Lung (tissue), 12 donors: ENCODE results near the gene TP53I11. TPM values are rescaled to one million over a fixed set of nuclear protein-coding genes. Genes with fewer than 3 reads are reported as not detected.

ENCODE experiments used
- ATAC-seq: fragments of 200-7000 bp; cut with Tn5 transposase; one replicate; pipeline ENCODE4 v1.9.1; 2020; ENCODE audit warnings: moderate number of reproducible peaks; ENCODE audit not compliant: insufficient read depth, low FRiP score
- DNase-seq, 3 donors: peaks; one replicate each; pipeline ENCODE4 v3.0.0-alpha.2; 2013 to 2017
- H3K27ac ChIP-seq, 2 donors: one replicate each; pipeline ENCODE4 v1.5.1; 2013; ENCODE audit warnings: mild to moderate bottlenecking in 2 of 2, moderate library complexity in 2 of 2, control low read depth in 1 of 2, inconsistent platforms in 1 of 2, low read depth in 1 of 2, low read length in 1 of 2
- H3K27me3 ChIP-seq, 3 donors: one replicate each; pipeline ENCODE4 v1.5.1; 2013; ENCODE audit warnings: low read length in 2 of 3; ENCODE audit not compliant: control insufficient read depth in 3 of 3, insufficient read depth in 3 of 3
- H3K36me3 ChIP-seq, 4 donors: one replicate each; pipeline ENCODE4 v1.5.1; 2013; ENCODE audit warnings: low read length in 4 of 4, mild to moderate bottlenecking in 1 of 4, moderate library complexity in 1 of 4; ENCODE audit not compliant: control insufficient read depth in 4 of 4, insufficient read depth in 4 of 4
- H3K4me1 ChIP-seq, 5 donors: one replicate each; pipeline ENCODE4 v1.5.1; 2013; ENCODE audit warnings: low read length in 5 of 5, mild to moderate bottlenecking in 2 of 5, moderate library complexity in 1 of 5; ENCODE audit not compliant: control insufficient read depth in 5 of 5, insufficient read depth in 5 of 5
- H3K4me3 ChIP-seq: one replicate; pipeline ENCODE4 v1.5.1; 2013; ENCODE audit warnings: mild to moderate bottlenecking, control low read depth, moderate library complexity
- H3K9ac ChIP-seq, 2 donors: one replicate each; pipeline ENCODE4 v1.5.1; 2013; ENCODE audit warnings: low read length in 2 of 2, control low read depth in 1 of 2; ENCODE audit not compliant: insufficient read depth in 1 of 2
- H3K9me3 ChIP-seq, 4 donors: one replicate each; pipeline ENCODE4 v1.5.1; 2013; ENCODE audit warnings: low read length in 3 of 4, mild to moderate bottlenecking in 1 of 4, moderate library complexity in 1 of 4; ENCODE audit not compliant: control insufficient read depth in 4 of 4, insufficient read depth in 3 of 4
- WGBS, 2 donors: extraction: QIAGEN DNeasy Blood & Tissue Kit; methylation state at CpG; one replicate each; pipeline ENCODE4 v1.1.7; 2013; 5-methylcytosine and 5-hydroxymethylcytosine counted together
- polyA plus RNA-seq, 2 donors: library from polyadenylated mRNA; stranded (reverse); fragments of 200-250 nt; gene quantifications; one replicate each; pipeline ENCODE4 v1.2.1, GENCODE V29; 2013
- total RNA-seq, 2 donors: library from RNA; depleted of rRNA in 1 of 2; stranded (reverse); fragments of >200 nt in 1 of 2; gene quantifications; one replicate each; pipeline ENCODE4 v1.2.1, GENCODE V29; 2014 to 2021
- TF ChIP-seq, protein P1 (sequence below): IDR thresholded peaks from 2 replicates; pipeline ENCODE4 v1.5.1; 2012; ENCODE audit warnings: mild to moderate bottlenecking; ENCODE audit errors: control extremely low read depth, extremely low read depth
- donor health status: control.
- donor health status: control.
- donor health status: Bipolar disorder and iron deficiency.
- donor health status: healthy.
- donor health status: DM: yes; HTN: yes; CAD: no.

The TP53I11 gene
- total and polyA plus RNA-seq, 4 donors: 51.2 to 134 (median 71.9) TPM

DNA sequence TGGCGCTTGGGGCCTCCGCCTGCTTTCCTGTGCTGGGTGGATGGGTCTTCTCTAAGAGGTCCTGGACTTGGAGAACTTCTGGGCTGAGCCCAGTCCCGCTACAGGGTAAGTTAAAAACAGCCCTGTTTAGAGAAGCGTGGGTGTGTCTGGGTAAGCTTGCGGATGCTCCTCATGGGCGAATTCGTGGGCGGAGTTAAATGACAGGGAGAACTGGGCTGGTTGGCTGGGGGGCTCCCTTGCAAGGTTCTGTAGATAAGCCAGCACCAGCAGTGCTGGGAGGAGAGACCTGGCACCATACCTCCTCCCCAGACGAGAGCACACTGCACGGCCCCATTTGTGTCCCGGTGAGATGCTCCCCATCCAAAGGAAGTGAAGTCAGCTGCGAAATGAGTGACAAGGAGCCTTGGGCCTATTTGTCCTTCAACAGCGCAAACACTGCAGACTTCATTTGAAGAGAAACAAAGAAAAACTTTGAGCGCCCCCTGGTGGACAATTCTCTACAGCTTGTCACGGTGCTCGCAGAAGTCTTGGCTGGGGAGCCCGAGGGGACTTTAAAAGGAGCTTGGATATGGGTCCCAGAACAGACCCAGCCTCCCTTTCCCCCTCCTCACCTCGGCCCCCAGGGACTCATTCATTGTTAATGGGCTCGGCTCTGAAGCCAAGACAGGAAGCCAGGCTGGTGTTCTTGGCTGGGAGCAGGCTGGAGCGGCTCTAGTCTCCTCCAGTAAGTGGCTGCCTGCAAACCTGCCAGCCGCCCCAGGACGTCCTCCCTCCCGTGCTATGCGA, 39.5 kb downstream of the TP53I11 start:
- Histone ChIP-seq H3K27me3 (no peaks in the 10 kb centered on the region), H3K4me1 (peaks cover 0 to 7% (median 2%) of the 10 kb centered on the region in 5 donors), H3K27ac (peak overlapping the region in 1 of 2 donors; percentile 37), H3K4me3 (no peak overlapping the region), H3K9ac (no peak overlapping the region), H3K9me3 (no peaks in the 10 kb centered on the region), H3K36me3 (no peaks in the 10 kb centered on the region)
- TF ChIP-seq, protein P1, sequence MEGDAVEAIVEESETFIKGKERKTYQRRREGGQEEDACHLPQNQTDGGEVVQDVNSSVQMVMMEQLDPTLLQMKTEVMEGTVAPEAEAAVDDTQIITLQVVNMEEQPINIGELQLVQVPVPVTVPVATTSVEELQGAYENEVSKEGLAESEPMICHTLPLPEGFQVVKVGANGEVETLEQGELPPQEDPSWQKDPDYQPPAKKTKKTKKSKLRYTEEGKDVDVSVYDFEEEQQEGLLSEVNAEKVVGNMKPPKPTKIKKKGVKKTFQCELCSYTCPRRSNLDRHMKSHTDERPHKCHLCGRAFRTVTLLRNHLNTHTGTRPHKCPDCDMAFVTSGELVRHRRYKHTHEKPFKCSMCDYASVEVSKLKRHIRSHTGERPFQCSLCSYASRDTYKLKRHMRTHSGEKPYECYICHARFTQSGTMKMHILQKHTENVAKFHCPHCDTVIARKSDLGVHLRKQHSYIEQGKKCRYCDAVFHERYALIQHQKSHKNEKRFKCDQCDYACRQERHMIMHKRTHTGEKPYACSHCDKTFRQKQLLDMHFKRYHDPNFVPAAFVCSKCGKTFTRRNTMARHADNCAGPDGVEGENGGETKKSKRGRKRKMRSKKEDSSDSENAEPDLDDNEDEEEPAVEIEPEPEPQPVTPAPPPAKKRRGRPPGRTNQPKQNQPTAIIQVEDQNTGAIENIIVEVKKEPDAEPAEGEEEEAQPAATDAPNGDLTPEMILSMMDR: peak; percentile 69
- peak; percentile 90 to 93 (median 93) for DNase-seq
- 24 to 32% methylated on average over 24 of the region's 24 CpGs for WGBS, 2 donors
- ATAC-seq: peak; percentile 58

DNA sequence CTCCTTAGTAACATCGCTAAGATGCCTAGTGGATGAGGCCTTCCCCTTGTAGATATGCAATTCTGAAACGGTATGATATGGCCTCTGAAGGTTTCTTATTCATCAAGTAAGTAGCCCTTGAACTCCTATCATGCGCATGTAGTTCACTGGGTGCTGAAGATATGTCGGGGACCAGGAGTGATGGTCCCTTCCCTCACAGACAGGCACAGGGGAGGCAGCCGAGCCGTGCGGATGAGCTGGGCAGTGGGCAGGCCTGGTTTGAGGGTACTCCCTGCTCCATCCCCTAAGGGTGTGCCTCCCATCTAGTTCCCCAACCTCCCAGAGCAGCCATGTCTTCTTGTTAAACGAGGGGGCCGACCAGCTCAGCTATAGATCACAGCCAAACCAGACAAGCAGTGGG, 40.1 kb downstream of the TP53I11 start:
- ATAC-seq: no peak
- Histone ChIP-seq H3K36me3 (no peaks in the 10 kb centered on the region), H3K9ac (no peak overlapping the region), H3K4me1 (peaks cover 0 to 7% (median 2%) of the 10 kb centered on the region in 5 donors), H3K27ac (peak overlapping the region in 1 of 2 donors; percentile 18), H3K9me3 (no peaks in the 10 kb centered on the region), H3K4me3 (no peak overlapping the region), H3K27me3 (no peaks in the 10 kb centered on the region)
- TF ChIP-seq, protein P1: no peak
- 90 to 91% methylated on average over 9 of the region's 9 CpGs for WGBS, 2 donors
- DNase-seq: no peak

DNA sequence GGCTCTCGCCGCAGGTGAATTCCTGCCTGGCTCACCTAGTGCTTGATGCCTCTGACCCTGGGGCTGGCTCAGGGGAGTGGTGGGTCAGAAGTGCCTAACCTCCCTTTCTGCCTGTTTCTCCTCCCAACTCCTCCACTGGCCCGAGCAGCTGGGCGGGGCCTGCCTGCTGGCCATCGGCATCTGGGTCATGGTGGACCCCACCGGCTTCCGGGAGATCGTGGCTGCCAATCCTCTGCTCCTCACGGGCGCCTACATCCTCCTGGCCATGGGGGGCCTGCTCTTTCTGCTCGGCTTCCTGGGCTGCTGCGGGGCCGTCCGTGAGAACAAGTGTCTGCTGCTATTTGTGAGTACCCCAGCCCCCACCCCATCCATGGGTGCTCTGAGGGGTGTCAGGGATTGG, 41.1 kb downstream of the TP53I11 start:
- Histone ChIP-seq H3K9ac (no peak overlapping the region), H3K27ac (no peak overlapping the region), H3K9me3 (no peaks in the 10 kb centered on the region), H3K36me3 (no peaks in the 10 kb centered on the region), H3K4me1 (peaks cover 0 to 7% (median 2%) of the 10 kb centered on the region in 5 donors), H3K27me3 (no peaks in the 10 kb centered on the region), H3K4me3 (no peak overlapping the region)
- TF ChIP-seq, protein P1: no peak
- no peak for ATAC-seq
- WGBS, 2 donors: 92 to 95% methylated on average over 14 of the region's 14 CpGs
- DNase-seq: no peak
